ENCODE measurements around the gene PKDCC.

DNA sequence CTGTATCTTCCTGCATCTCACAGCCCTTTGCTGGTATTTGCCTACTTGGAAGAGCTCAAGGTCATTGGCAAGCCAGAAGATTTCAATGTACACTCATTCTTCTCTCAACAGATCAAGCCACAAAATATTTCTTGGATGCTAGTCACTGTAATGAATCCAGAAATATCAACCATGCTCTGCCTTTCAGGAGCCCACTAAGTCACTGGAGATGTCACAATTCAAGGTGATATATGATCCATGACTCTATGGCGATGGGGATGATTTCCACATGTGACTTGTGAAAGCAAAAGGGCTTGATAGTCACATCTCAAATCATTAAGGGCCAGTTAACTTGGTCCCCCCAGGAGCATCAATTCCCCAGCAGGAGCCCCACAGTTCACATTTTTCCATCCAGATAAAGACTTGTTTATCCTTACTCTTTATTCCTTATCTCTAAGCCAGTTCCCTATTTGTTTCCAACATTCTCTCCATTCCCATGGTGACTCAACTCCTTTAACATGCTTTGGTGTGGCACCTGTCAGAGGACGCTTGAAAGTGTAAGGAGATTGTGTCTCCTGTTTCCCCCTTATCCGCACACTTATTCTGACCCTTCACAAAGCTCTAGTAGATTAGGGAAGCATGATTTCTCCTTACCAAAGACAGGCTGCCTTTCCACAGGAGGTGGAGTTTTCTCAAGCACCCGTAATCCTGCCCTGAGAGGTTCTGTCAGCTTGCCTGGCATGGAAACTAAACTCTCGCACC lies 15.8 kb downstream of the PKDCC start:
- no peak for TF ChIP-seq EZH2phosphoT487 (IDR thresholded peaks at IDR 0.05; ENCODE audit: low read depth)
- TF ChIP-seq, protein P1, sequence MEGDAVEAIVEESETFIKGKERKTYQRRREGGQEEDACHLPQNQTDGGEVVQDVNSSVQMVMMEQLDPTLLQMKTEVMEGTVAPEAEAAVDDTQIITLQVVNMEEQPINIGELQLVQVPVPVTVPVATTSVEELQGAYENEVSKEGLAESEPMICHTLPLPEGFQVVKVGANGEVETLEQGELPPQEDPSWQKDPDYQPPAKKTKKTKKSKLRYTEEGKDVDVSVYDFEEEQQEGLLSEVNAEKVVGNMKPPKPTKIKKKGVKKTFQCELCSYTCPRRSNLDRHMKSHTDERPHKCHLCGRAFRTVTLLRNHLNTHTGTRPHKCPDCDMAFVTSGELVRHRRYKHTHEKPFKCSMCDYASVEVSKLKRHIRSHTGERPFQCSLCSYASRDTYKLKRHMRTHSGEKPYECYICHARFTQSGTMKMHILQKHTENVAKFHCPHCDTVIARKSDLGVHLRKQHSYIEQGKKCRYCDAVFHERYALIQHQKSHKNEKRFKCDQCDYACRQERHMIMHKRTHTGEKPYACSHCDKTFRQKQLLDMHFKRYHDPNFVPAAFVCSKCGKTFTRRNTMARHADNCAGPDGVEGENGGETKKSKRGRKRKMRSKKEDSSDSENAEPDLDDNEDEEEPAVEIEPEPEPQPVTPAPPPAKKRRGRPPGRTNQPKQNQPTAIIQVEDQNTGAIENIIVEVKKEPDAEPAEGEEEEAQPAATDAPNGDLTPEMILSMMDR (IDR thresholded peaks at IDR 0.05; ENCODE audit: low read depth, low read length), result no peak
